ENCODE measurements around the gene NCBP2L.

The NCBP2L gene

DNA sequence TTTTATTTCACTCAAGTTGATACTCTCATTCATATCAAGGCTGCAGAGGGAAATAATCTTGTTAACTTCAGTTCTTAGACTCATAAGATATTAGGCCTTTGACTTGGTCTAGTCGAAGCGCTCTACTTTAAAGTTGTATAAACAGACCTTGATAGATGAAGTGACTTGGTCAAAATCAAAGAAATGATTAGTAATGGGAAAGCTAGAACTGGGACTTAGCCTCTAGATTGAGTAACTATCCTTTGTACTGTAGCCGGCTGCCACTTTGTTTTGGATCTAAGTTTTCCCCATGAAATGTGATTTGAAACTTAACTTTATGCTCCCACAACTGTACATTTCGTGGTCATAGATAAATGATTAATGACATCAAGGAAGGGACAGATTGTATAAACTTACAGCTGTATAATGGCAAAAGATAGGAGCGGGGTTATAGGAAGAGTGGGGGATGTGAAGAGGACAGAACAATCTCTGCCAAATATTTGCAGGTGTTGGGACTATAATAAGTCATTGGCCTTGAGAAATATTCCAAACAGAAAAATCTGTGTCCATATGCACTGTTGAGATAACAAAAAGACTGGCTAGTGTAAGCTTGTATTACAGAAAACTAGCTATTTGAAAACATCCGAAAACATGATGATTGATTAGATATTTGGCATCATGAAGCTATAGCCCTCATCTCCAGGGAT, 65.3 kb downstream of the NCBP2L start:
- H3K27ac ChIP-seq (ENCODE audit: low read depth, low read length): no peak overlapping the region
- no peak overlapping the region for H3K4me2 ChIP-seq (ENCODE audit: low read length)
- no peaks in the 10 kb centered on the region for H3K36me3 ChIP-seq (ENCODE audit: control insufficient read depth, low read length)
- H3F3A ChIP-seq (ENCODE audit: control insufficient read depth, insufficient read depth): no peaks in the 10 kb centered on the region
- H3K4me3 ChIP-seq (ENCODE audit: low read length): no peak overlapping the region
- no peaks in the 10 kb centered on the region for H3K79me2 ChIP-seq (ENCODE audit: control insufficient read depth, low read length)
- no peaks in the 10 kb centered on the region for H4K20me1 ChIP-seq (ENCODE audit: control insufficient read depth, insufficient read depth, low read depth, low read length)
- no peaks in the 10 kb centered on the region for H3K9me2 ChIP-seq (replicated peaks; ENCODE audit: control insufficient read depth, low read length)
- no peaks in the 10 kb centered on the region for H3K27me3 ChIP-seq (ENCODE audit: control insufficient read depth, low read length)
- no peak for TF ChIP-seq EZH2phosphoT487 (IDR thresholded peaks at IDR 0.05; ENCODE audit: borderline replicate concordance, low read length)
- TF ChIP-seq, protein P1, sequence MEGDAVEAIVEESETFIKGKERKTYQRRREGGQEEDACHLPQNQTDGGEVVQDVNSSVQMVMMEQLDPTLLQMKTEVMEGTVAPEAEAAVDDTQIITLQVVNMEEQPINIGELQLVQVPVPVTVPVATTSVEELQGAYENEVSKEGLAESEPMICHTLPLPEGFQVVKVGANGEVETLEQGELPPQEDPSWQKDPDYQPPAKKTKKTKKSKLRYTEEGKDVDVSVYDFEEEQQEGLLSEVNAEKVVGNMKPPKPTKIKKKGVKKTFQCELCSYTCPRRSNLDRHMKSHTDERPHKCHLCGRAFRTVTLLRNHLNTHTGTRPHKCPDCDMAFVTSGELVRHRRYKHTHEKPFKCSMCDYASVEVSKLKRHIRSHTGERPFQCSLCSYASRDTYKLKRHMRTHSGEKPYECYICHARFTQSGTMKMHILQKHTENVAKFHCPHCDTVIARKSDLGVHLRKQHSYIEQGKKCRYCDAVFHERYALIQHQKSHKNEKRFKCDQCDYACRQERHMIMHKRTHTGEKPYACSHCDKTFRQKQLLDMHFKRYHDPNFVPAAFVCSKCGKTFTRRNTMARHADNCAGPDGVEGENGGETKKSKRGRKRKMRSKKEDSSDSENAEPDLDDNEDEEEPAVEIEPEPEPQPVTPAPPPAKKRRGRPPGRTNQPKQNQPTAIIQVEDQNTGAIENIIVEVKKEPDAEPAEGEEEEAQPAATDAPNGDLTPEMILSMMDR (IDR thresholded peaks at IDR 0.05; ENCODE audit: low read depth, low read length, poor library complexity, severe bottlenecking): no peak
- no peaks in the 10 kb centered on the region for H3K4me1 ChIP-seq (ENCODE audit: control insufficient read depth, low read length)
- no peaks in the 10 kb centered on the region for H3K9me3 ChIP-seq (ENCODE audit: control insufficient read depth, insufficient read depth, low read length)
